Upper lobe of left lung (tissue), 6 donors: ENCODE data around the gene SPAG16. TPM values are rescaled to one million over a fixed set of nuclear protein-coding genes. Genes with fewer than 3 reads are reported as not detected.

Experiments
- ATAC-seq, 2 donors: fragments of 200-7000 bp; cut with Tn5 transposase; one replicate each; pipeline ENCODE4 v1.9.1; 2022; ENCODE audit warnings: mild to moderate bottlenecking in 2 of 2, moderate library complexity in 2 of 2; ENCODE audit not compliant: low FRiP score in 2 of 2
- DNase-seq, 2 donors: peaks; one replicate each; pipeline ENCODE4 v3.0.0-alpha.2; 2019 to 2020
- H3K27ac ChIP-seq, 4 donors: fragments of 200-600 bp; sonication (generic); one replicate each; pipeline ENCODE4 v1.5.1; 2016 to 2019
- H3K27me3 ChIP-seq, 4 donors: fragments of 200-600 bp; sonication (generic); one replicate each; pipeline ENCODE4 v1.5.1; 2017 to 2019
- H3K36me3 ChIP-seq, 4 donors: fragments of 200-600 bp; sonication (generic); one replicate each; pipeline ENCODE4 v1.5.1; 2016 to 2019
- H3K4me1 ChIP-seq, 4 donors: fragments of 200-600 bp; sonication (generic); one replicate each; pipeline ENCODE4 v1.5.1; 2018 to 2019
- H3K4me3 ChIP-seq, 4 donors: fragments of 200-600 bp; sonication (generic); one replicate each; pipeline ENCODE4 v1.5.1; 2017 to 2019; ENCODE audit warnings: mild to moderate bottlenecking in 2 of 4, moderate library complexity in 1 of 4
- H3K9me3 ChIP-seq, 4 donors: fragments of 200-600 bp; sonication (generic); one replicate each; pipeline ENCODE4 v1.5.1; 2018 to 2019
- EP300 ChIP-seq, 4 donors: sonication (generic); formaldehyde crosslinking; IDR thresholded peaks; one replicate each; pipeline ENCODE4 v1.5.1; 2017; ENCODE audit warnings: antibody characterized with exemption in 4 of 4, control low read depth in 2 of 4
- POLR2A ChIP-seq, 4 donors: fragments of 450-650 bp; IDR thresholded peaks; one replicate each; pipeline ENCODE4 v1.5.1; 2016 to 2017; ENCODE audit warnings: antibody characterized with exemption in 4 of 4, mild to moderate bottlenecking in 2 of 4
- POLR2AphosphoS5 ChIP-seq, 2 donors: sonication (generic); formaldehyde crosslinking; IDR thresholded peaks; one replicate each; pipeline ENCODE4 v1.5.1; 2017; ENCODE audit warnings: antibody characterized with exemption in 2 of 2
- WGBS, 2 donors: methylation state at CpG; one replicate each; pipeline ENCODE4 v1.1.5; 2017 to 2018; 5-methylcytosine and 5-hydroxymethylcytosine counted together
- total RNA-seq, 6 donors: library from RNA; depleted of rRNA in 4 of 6; stranded (reverse); fragments of >200 nt in 4 of 6; gene quantifications; one replicate each; pipeline versions ENCODE4 v1.1.0 to v1.2.1, GENCODE V29; 2016 to 2021
- TF ChIP-seq, protein P1 (sequence below), 6 experiments: fragments of 450-650 bp in 4 of 6; fragments of 200-600 bp in 2 of 6; sonication (generic) in 2 of 6; IDR thresholded peaks; one replicate each; pipeline ENCODE4 v1.5.1; 2016 to 2019; ENCODE audit warnings: antibody characterized with exemption in 6 of 6
- donor health status: DM: no; HTN: no; CAD: no; lungs with moderate emphysema.
- donor health status: DM: no; HTN: yes; CAD: no; lungs with severe emphysema.

SPAG16 gene
- total RNA-seq, 6 donors from 2014 or later: 9.7 to 65.0 (median 12.9) TPM

DNA sequence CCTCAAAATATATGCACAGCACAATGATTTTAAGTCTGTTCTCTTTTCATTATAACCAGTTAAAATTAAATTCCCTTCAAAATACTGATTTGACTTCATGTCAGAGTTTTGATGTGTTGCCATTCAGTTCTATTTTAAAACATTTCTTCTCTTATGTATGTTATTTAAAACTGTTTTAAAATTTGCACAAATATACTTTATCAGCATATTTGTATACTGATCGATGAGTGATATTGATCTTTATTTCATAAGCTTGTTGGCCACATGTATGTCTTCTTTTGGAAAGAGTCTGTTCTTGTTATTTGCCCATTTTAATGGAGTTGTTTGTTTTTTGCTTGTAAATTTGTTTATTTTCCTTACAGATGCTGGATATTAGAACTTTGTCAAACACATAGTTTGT is 630.2 kb downstream of the SPAG16 start:
- ATAC-seq (no peak), DNase-seq (no peak)
- no peaks in the 10 kb centered on the region for H3K27me3 ChIP-seq
- H3K36me3 ChIP-seq: no peaks in the 10 kb centered on the region
- H3K9me3 ChIP-seq: peaks cover 0 to 7% (median 1%) of the 10 kb centered on the region in 4 donors
- H3K4me3 ChIP-seq: no peak overlapping the region
- WGBS, 2 donors: 0% methylated on average over 1 of the region's 1 CpG
- no peaks in the 10 kb centered on the region for H3K4me1 ChIP-seq
- H3K27ac ChIP-seq: no peak overlapping the region
- no peak for TF ChIP-seq POLR2AphosphoS5 (IDR thresholded peaks at IDR 0.05)
- no peak for TF ChIP-seq POLR2A (IDR thresholded peaks at IDR 0.05)
- TF ChIP-seq, protein P1, sequence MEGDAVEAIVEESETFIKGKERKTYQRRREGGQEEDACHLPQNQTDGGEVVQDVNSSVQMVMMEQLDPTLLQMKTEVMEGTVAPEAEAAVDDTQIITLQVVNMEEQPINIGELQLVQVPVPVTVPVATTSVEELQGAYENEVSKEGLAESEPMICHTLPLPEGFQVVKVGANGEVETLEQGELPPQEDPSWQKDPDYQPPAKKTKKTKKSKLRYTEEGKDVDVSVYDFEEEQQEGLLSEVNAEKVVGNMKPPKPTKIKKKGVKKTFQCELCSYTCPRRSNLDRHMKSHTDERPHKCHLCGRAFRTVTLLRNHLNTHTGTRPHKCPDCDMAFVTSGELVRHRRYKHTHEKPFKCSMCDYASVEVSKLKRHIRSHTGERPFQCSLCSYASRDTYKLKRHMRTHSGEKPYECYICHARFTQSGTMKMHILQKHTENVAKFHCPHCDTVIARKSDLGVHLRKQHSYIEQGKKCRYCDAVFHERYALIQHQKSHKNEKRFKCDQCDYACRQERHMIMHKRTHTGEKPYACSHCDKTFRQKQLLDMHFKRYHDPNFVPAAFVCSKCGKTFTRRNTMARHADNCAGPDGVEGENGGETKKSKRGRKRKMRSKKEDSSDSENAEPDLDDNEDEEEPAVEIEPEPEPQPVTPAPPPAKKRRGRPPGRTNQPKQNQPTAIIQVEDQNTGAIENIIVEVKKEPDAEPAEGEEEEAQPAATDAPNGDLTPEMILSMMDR (IDR thresholded peaks at IDR 0.05): no peak
- TF ChIP-seq EP300 (IDR thresholded peaks at IDR 0.05): no peak

DNA sequence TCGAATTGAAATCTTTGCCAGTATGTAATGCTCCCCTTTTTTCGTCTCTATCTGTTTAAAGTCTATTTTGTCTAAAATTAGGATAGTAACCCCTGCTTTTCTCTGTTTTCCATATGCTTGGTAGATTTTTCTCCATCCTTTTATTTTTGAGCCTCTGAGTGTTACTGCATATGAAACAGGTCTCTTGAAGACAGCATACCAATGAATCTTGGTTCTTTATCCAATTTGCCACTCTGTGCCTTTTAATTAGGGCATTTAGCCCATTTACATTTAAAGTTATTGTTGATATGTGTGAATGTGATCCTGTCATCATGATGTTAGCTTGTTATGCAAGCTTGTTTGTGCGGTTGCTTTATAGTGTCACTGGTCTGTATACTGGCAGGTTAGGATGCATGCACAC is 635.8 kb downstream of the SPAG16 start:
- Histone ChIP-seq H3K4me1 (no peaks in the 10 kb centered on the region), H3K27ac (no peak overlapping the region), H3K4me3 (no peak overlapping the region), H3K9me3 (peaks cover 0 to 19% (median 14%) of the 10 kb centered on the region in 4 donors), H3K27me3 (no peaks in the 10 kb centered on the region), H3K36me3 (no peaks in the 10 kb centered on the region)
- 77 to 85% methylated on average over 3 of the region's 3 CpGs for WGBS, 2 donors
- ATAC-seq: no peak
- DNase-seq: no peak
- TF ChIP-seq, protein P1 (IDR thresholded peaks at IDR 0.05): no peak
- TF ChIP-seq EP300 (IDR thresholded peaks at IDR 0.05) (no peak), POLR2AphosphoS5 (IDR thresholded peaks at IDR 0.05) (no peak), POLR2A (IDR thresholded peaks at IDR 0.05) (no peak)

DNA sequence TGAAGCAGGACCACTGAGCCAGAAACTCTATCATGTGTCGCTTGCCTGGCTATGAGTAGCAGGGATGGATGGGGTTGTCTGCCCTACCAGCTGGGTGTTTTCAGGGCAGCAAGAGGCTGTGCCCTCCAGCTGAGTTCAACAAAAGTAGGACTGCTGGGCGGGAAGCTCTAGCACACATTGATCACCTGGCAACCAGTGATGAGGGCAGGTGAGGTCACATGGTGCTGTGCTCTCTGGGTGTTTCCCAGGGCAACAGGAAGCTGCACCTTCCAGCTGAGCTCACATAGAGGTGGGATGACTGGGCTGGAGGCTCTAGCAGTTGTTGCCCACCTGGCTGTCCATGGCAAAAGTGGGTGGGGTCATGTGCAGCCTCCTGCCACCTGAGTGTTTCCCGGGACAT is 639.3 kb downstream of the SPAG16 start:
- Histone ChIP-seq H3K36me3 (no peaks in the 10 kb centered on the region), H3K4me1 (no peaks in the 10 kb centered on the region), H3K27ac (no peak overlapping the region), H3K27me3 (no peaks in the 10 kb centered on the region), H3K9me3 (peaks cover 0 to 18% (median 13%) of the 10 kb centered on the region in 4 donors), H3K4me3 (no peak overlapping the region)
- 76 to 89% methylated on average over 2 to 3 of the region's 3 CpGs for WGBS, 2 donors
- TF ChIP-seq, protein P1 (IDR thresholded peaks at IDR 0.05): no peak
- TF ChIP-seq POLR2A (IDR thresholded peaks at IDR 0.05) (no peak), EP300 (IDR thresholded peaks at IDR 0.05) (no peak), POLR2AphosphoS5 (IDR thresholded peaks at IDR 0.05) (no peak)
- no peak for DNase-seq
- ATAC-seq: peak; percentile 17 to 40

DNA sequence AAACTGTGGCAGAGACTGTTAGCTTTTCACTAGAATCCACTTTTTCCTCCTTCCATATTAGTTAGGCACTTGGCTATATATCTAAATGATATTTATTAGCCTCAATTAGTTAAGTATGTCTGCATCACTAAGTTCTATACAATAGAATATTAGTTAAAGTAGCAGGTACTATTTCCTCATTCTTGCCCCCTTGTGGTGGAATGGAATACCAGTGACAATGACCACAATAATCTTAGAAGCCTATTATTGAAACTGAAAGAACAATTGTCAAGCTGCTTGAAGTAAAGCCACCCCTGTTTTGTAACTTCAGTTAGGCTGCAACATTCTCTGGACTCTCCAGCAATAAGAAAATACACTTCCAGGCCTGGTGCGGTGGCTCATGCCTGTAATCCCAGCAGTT is 650.3 kb downstream of the SPAG16 start:
- TF ChIP-seq POLR2AphosphoS5 (IDR thresholded peaks at IDR 0.05): no peak
- TF ChIP-seq, protein P1 (IDR thresholded peaks at IDR 0.05): peak in 2 of 6 experiments; percentile 27 to 38
- Histone ChIP-seq H3K4me3 (no peak overlapping the region), H3K27me3 (no peaks in the 10 kb centered on the region), H3K36me3 (no peaks in the 10 kb centered on the region), H3K9me3 (no peaks in the 10 kb centered on the region), H3K27ac (no peak overlapping the region), H3K4me1 (no peaks in the 10 kb centered on the region)
- ATAC-seq (no peak), DNase-seq (no peak)
- WGBS, 2 donors: 80 to 91% methylated on average over 1 of the region's 1 CpG

DNA sequence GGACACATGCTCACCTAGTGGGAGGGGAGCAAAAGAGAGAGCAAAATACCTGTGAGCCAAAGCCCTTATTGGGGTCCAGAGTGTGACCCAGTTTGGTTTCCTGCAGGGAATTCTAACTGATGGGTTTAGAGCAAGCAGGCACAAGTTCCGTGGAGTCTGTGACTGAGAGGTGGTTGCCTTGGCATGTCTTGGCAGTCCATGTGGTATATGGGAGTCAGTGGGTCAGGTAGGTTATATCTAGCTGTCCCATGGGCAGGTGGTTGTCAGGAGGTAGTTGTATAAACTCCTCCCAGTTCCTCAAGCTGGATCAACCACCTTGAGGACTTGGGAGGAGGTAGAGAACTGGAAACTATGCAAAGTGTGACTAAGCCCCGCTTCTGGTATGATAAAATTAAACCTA is 673.8 kb downstream of the SPAG16 start:
- TF ChIP-seq, protein P1 (IDR thresholded peaks at IDR 0.05): no peak
- TF ChIP-seq POLR2A (IDR thresholded peaks at IDR 0.05) (no peak), POLR2AphosphoS5 (IDR thresholded peaks at IDR 0.05) (no peak), EP300 (IDR thresholded peaks at IDR 0.05) (no peak)

More for the DNA sequence above, 673.8 kb downstream of the SPAG16 start:
- Histone ChIP-seq H3K36me3 (no peaks in the 10 kb centered on the region), H3K9me3 (no peaks in the 10 kb centered on the region), H3K4me1 (no peaks in the 10 kb centered on the region), H3K27ac (no peak overlapping the region), H3K4me3 (no peak overlapping the region), H3K27me3 (no peaks in the 10 kb centered on the region)
- DNase-seq: no peak
- no peak for ATAC-seq
- 78 to 82% methylated on average over 2 of the region's 2 CpGs for WGBS, 2 donors
